NOMO-1 treated with dmso at 0.1 percent for 144 hours (cell line): Measurements from ENCODE around the gene UPK3B.
"Not testable (repeated sequence)": the region's sequence is repeated elsewhere in the genome, so short reads cannot be mapped to it uniquely, and the experiment has no call there.

Experiments
- DNase-seq: peaks from one replicate; lab custom pipeline; 2025; ENCODE audit not compliant: unreplicated experiment; lab: John Stamatoyannopoulos, UW

The UPK3B gene

DNA sequence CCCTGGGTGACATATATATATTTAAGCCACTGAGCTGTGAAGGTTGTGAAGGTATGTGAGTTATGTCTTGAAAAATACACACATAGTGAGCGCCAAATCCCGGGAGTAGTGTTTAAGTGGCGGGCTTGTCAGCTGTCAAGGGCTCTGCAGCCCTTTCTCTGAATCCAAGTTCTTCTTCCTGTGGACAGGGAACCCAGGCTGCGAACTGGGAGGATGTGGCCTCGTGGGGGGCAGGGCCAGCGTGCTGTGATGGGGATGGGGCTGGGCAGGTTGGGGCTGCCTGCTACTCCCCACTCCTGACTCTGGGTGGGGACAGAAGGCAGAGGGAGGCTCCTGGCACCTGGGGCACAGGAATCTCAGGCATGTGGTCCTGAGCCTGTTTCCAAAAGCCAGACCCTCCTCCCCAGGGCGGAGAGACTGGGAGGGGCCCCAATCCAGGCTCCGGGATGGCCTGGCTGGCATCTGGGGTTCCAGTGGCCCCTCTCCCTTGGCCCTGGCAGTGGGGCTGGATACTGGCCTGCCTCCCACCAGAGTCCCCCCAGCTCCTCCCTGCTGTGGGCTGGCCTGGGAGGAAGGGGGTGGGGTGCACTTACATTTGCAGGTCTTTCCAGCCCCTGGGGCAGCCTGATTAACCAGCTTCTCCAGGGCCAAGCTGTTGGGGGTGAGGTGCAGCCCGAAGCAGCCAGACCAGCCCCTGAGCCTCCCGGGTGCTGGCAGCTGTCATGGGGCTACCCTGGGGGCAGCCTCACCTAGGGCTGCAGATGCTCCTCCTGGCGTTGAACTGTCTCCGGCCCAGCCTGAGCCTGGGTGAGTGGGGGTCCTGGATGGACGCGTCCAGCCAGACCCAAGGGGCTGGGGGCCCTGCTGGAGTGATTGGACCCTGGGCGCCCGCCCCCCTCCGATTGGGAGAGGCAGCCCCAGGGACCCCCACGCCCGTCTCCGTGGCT, at the start of gene UPK3B:
Gene UPK3B (plus strand): TSS at position 622 of the 947 bp plus-strand sequence. CDS start 101 bp downstream, at position 723.
- DNase-seq: no peak

DNA sequence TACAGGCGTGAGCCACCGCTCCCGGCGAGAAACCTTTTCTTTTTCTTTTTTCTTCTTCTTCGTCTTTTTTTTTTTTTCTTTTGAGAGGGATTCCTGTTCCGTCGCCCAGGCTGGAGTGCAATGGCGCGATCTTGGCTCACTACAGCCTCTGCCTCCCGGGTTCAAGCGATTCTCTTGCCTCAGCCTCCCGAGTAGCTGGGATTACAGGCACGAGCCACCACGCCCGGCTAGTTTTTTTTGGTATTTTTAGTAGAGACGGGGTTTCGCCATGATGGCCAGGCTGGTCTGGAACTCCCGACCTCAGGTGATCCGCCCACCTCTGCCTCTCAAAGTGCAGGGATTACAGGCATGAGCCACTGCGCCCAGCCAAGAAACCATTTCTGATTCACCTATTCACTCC, 49.6 kb upstream of the UPK3B start:
- not testable (repeated sequence) for DNase-seq

DNA sequence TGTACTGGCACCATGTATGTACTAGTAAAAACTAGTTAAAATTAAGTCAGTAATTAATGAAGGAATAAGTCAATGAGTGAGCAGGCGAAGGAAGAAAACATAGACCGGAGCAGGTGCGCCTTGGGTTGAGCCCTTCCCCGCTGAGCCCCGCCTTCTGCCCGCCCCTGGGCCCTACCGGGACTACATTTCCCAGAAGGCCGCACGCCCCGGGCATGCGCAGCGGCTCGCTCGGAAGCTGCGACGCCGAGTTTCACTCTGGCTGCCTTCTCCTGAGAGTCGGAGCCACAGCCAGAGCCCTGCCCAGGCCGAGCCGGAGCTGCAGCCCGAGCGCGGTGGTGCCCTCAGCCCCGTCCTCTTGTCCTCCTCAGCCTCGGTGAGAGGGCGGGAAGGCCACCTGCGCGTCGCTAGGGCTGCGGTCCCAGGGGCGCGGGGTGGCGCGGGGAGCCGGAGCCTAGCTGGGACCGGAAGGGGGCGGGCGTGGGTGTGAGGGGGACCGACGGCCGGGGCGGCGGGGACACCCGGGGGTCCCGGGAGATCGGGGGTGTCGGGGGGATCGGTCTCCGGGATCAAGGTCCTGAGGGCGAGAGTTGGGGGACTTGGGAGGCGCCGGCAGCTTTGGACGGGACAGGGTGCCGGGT, 48.8 kb upstream of the UPK3B start, which contains the start of gene DTX2:
Gene DTX2 (plus strand): TSS at position 246 of the 638 bp plus-strand sequence. CDS start 18,801 bp downstream, outside the sequence.
- DNase-seq: not testable (repeated sequence)

GRCh38 chr7:76462271-76462882, 48.0 kb upstream of the UPK3B start:
- not testable (repeated sequence) for DNase-seq

- not testable (repeated sequence) for DNase-seq
Observed at GRCh38 chr7:76464959-76465358, 45.4 kb upstream of the UPK3B start.

DNA sequence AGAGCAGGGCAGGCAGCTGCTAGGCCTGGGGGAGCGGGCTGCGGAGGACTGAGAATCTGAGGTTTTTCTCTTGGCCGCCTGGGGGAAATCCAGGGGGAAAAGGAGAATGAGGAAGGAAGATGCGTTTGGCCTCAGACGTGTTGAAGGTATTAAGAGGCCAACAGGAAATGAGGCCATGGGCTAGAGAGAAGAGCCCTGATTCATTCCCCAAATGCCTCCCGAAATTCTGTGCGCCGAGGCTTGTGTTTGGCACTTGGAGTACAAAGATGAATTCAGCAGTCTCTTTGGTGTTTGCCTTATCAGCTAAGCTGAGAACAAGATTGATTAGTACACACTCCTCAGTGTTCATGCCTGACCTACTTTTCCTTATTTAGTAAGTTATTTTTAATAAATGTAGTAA, 44.4 kb upstream of the UPK3B start:
- not testable (repeated sequence) for DNase-seq

DNA sequence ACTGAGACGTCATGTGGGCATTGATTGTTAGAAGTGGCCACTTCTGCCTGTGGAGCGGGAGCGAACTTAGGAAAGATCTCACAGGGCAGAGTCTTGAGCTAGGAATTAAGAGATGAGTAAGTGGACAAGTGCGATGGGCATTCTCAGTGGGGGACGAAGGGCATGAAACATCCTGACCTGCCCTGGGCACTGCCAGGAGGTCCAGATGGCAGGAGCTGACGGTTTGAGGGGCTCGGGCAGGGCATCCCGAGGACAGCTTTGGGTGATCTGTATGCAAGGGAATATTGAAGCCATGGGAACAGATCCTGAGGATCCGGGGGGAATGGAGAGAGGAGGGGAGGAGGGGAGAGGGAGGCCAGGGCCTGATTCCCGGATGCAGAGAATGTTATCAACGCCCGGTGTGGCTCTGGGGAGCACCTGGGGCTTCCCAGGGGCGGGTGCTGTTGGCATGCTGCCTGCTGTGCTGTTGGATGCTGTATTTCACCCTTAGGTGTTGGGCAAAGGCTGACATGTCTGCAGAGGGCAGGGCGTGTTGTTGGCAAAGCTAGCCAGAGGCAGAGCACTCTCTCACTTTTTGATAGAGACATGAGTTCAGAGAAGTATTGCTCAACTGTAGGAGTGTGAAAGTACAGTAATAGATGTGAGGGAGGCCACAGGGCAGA, 42.5 kb upstream of the UPK3B start:
- not testable (repeated sequence) for DNase-seq

DNA sequence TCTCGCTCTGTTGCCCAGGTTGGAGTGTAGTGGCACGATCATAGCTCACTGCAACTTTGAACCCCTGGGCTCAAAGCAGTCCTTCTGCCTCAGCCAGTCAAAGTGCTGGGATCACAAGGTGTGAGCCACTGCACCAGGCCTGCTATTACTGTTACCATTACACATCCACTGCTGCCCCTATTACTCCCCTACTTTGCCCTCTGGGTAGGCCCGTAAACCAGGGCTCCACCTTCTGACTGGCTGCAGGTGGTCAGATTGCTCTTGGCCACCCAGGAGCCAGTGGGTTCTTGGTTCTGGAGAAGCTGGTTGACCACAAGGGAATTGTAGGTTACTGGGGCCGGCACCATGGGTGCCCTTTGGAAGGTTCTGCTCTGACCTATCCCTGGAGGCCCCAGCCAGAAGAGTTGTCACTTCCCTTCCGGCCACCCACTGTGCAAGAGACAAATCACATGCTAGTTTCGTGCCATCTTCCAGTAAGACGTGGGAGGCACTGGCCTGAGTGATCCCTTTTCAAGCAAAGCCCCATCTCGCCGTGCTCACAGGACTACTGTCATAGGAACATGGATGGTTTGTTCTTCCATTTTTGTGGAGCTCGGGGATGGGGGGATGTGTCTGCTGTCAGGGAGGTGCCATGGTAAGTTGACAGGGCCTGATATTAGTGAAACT, 38.7 kb upstream of the UPK3B start:
- DNase-seq: not testable (repeated sequence)

DNA sequence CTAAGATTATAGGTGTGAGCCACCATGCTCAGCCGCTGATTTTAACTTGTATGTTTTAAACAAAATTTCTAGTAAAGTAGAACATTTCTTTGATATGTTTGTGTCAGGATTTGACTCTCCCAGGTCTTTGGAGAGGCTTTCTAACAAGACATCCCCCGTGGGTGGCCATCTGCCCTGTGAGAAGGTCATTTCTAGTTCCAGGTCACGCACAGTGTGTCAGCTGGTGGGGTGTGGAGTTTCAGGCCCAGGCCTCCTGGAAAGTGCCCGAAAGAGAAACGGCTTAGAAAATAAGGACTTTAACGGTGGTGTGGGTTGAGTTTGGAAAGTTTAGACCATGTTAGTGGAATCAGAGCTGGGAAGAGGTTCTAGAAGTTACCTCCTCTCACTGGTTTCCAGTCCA, 37.3 kb upstream of the UPK3B start:
- DNase-seq: not testable (repeated sequence)

- DNase-seq: not testable (repeated sequence)
Observed at GRCh38 chr7:76476280-76476679, 34.1 kb upstream of the UPK3B start.

GRCh38 chr7:76476742-76477474, 33.4 kb upstream of the UPK3B start:
- DNase-seq: not testable (repeated sequence)

GRCh38 chr7:76479628-76480027, 30.7 kb upstream of the UPK3B start:
- not testable (repeated sequence) for DNase-seq

GRCh38 chr7:76480403-76481253, 29.7 kb upstream of the UPK3B start:
- DNase-seq: not testable (repeated sequence)

DNA sequence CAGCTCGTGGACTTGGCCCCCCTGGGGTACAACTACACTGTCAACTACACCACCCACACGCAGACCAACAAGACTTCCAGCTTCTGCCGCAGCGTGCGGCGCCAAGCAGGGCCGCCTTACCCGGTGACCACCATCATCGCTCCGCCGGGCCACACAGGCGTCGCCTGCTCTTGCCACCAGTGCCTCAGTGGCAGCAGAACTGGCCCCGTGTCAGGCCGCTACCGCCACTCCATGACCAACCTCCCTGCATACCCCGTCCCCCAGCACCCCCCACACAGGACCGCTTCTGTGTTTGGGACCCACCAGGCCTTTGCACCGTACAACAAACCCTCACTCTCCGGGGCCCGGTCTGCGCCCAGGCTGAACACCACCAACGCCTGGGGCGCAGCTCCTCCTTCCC, 27.7 kb upstream of the UPK3B start:
- not testable (repeated sequence) for DNase-seq

GRCh38 chr7:76483081-76483480, 27.3 kb upstream of the UPK3B start:
- not testable (repeated sequence) for DNase-seq

GRCh38 chr7:76484456-76484855, 25.9 kb upstream of the UPK3B start:
- not testable (repeated sequence) for DNase-seq

DNA sequence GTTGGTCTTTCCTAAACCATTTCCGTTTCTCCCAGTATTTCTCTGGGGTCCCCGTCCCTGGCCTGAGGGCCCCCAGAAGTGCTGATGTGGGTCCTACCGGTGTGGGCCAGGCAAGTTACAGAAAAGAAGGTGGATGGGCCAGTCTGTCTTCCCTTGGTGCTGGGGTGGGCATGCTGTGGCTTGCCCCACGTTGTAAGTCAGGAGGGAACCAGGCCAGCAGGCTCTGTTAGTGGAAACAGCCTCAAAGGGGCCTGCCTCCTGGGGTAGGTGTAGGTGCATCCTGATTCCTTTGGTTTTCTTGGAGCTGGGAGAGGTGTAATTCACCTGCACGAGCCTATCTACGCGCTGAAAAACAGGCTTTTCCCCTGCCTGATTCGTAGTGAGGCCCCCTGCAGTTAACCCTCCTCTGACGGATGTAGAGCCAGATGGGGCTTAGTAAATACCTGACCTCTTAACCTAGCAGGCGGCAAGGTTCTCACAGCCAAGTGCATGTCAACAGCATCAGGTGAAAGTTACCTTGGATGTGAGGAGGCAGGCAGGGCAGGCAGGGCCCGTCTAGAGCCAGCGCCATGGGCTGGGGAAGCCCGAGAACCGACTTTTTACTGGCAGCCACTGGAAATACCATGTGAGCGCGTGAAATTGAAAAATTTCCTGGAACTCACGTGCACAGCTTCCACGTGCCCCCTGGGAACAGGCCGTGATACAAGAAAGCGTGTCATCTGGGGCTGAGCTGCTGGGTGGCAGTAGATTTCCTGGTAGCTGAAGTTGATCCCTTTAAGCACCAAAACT, 24.3 kb upstream of the UPK3B start:
- DNase-seq: not testable (repeated sequence)

- not testable (repeated sequence) for DNase-seq
Observed at GRCh38 chr7:76486618-76487017, 23.7 kb upstream of the UPK3B start.
